ENCODE results near the gene ENG. TPM values are rescaled to one million over a fixed set of nuclear protein-coding genes. Genes with fewer than 3 reads are reported as not detected.
A peak's percentile ranks its signal among the peaks of the same experiment; 100 is the strongest.

The ENG gene
- total RNA-seq, 1 donor, result 60.8 TPM

DNA sequence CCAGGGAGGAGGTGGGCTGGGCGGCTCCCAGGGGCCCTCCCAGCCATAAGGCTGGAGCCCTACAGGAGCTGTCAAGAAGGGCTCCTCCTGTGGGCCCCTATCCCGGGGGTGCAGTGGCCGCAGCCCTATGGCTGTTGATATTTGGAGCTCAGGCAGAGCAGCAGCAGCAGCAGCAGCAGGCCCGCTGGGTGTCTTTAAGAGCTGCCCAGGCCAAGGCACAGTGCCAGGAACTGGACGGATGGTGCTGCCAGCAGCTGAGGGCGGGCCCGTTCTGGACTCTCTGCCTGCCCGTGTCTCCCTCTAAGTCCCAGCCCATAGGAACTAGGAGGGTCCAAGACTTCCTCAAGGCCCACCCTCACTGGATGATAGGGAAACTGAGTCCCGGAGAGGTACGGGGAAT is 19.4 kb upstream of the ENG start:
- no peak for TF ChIP-seq CTCF (IDR thresholded peaks at IDR 0.05; ENCODE audit: extremely low read depth, low read depth, low read length)
- Histone ChIP-seq H3K9me3 (ENCODE audit: low read depth, low read length) (no peaks in the 10 kb centered on the region), H4K20me1 (ENCODE audit: insufficient read depth, low read length) (peaks cover 15% of the 10 kb centered on the region), H3K27me3 (ENCODE audit: insufficient read depth, low read length) (no peaks in the 10 kb centered on the region), H3K36me3 (ENCODE audit: insufficient read depth, low read length) (peaks cover 31% of the 10 kb centered on the region), H2AFZ (ENCODE audit: low read length) (no peak overlapping the region), H3K4me2 (ENCODE audit: insufficient read depth, low read length) (peak overlapping the region; percentile 60), H3K79me2 (ENCODE audit: insufficient read depth, low read length) (peaks cover 34% of the 10 kb centered on the region), H3K27ac (ENCODE audit: low read depth, low read length) (peak overlapping the region; percentile 24), H3K4me3 (ENCODE audit: insufficient read depth, low read length) (peak overlapping the region; percentile 53), H3K4me1 (ENCODE audit: insufficient read depth, low read length) (peaks cover 58% of the 10 kb centered on the region)
- DNase-seq (ENCODE audit: insufficient read length, low spot score, missing footprints), result peak; percentile 98

GRCh38 chr9:127873223-127873691 is 18.8 kb upstream of the ENG start:
- H3K9me3 ChIP-seq (ENCODE audit: low read depth, low read length), result no peaks in the 10 kb centered on the region
- H3K4me3 ChIP-seq (ENCODE audit: insufficient read depth, low read length), result no peak overlapping the region
- peaks cover 37% of the 10 kb centered on the region for H3K36me3 ChIP-seq (ENCODE audit: insufficient read depth, low read length)
- no peak for DNase-seq (ENCODE audit: insufficient read length, low spot score, missing footprints)
- H3K27ac ChIP-seq (ENCODE audit: low read depth, low read length), result peak overlapping the region; percentile 24
- TF ChIP-seq CTCF (IDR thresholded peaks at IDR 0.05; ENCODE audit: extremely low read depth, low read depth, low read length), result no peak
- H2AFZ ChIP-seq (ENCODE audit: low read length), result no peak overlapping the region
- H3K79me2 ChIP-seq (ENCODE audit: insufficient read depth, low read length), result peaks cover 34% of the 10 kb centered on the region
- peak overlapping the region; percentile 60 for H3K4me2 ChIP-seq (ENCODE audit: insufficient read depth, low read length)
- H4K20me1 ChIP-seq (ENCODE audit: insufficient read depth, low read length), result peaks cover 15% of the 10 kb centered on the region
- peaks cover 58% of the 10 kb centered on the region for H3K4me1 ChIP-seq (ENCODE audit: insufficient read depth, low read length)
- H3K27me3 ChIP-seq (ENCODE audit: insufficient read depth, low read length), result no peaks in the 10 kb centered on the region

- H3K4me3 ChIP-seq (ENCODE audit: insufficient read depth, low read length), result no peak overlapping the region
- H4K20me1 ChIP-seq (ENCODE audit: insufficient read depth, low read length), result peaks cover 15% of the 10 kb centered on the region
- H2AFZ ChIP-seq (ENCODE audit: low read length), result no peak overlapping the region
- no peaks in the 10 kb centered on the region for H3K9me3 ChIP-seq (ENCODE audit: low read depth, low read length)
- no peak for TF ChIP-seq CTCF (IDR thresholded peaks at IDR 0.05; ENCODE audit: extremely low read depth, low read depth, low read length)
- peak overlapping the region; percentile 8 for H3K27ac ChIP-seq (ENCODE audit: low read depth, low read length)
- no peak overlapping the region for H3K4me2 ChIP-seq (ENCODE audit: insufficient read depth, low read length)
- peaks cover 43% of the 10 kb centered on the region for H3K36me3 ChIP-seq (ENCODE audit: insufficient read depth, low read length)
- H3K79me2 ChIP-seq (ENCODE audit: insufficient read depth, low read length), result peaks cover 34% of the 10 kb centered on the region
- H3K27me3 ChIP-seq (ENCODE audit: insufficient read depth, low read length), result no peaks in the 10 kb centered on the region
- peak; percentile 76 for DNase-seq (ENCODE audit: insufficient read length, low spot score, missing footprints)
- peaks cover 53% of the 10 kb centered on the region for H3K4me1 ChIP-seq (ENCODE audit: insufficient read depth, low read length)
Observed at GRCh38 chr9:127872369-127873222, 18.1 kb upstream of the ENG start.

DNA sequence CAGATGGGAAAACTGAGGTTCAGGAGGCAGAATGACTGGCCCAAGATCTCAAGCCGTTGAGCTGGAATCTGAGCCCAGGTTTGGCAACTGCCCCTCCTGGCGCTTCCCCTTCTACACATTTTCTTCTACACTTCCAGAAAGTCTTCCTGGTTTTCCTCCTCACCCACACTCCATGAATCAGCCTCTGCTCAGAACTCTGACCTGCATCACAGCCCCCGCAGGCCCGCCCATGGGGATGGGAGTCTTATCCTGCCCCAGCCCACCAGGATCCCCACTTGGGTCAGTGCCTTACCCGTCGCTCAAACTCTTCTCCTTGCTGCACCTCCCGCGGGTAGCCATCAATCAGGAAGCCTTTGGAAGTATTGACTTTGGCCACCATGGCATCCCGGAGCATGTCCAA is 17.1 kb upstream of the ENG start:
- Histone ChIP-seq H3K36me3 (ENCODE audit: insufficient read depth, low read length) (peaks cover 45% of the 10 kb centered on the region), H3K9me3 (ENCODE audit: low read depth, low read length) (no peaks in the 10 kb centered on the region), H3K4me3 (ENCODE audit: insufficient read depth, low read length) (no peak overlapping the region), H3K79me2 (ENCODE audit: insufficient read depth, low read length) (peaks cover 26% of the 10 kb centered on the region), H3K27me3 (ENCODE audit: insufficient read depth, low read length) (no peaks in the 10 kb centered on the region), H2AFZ (ENCODE audit: low read length) (no peak overlapping the region), H4K20me1 (ENCODE audit: insufficient read depth, low read length) (peaks cover 15% of the 10 kb centered on the region), H3K4me1 (ENCODE audit: insufficient read depth, low read length) (peaks cover 46% of the 10 kb centered on the region), H3K27ac (ENCODE audit: low read depth, low read length) (no peak overlapping the region), H3K4me2 (ENCODE audit: insufficient read depth, low read length) (no peak overlapping the region)
- DNase-seq (ENCODE audit: insufficient read length, low spot score, missing footprints), result peak; percentile 87
- TF ChIP-seq CTCF (IDR thresholded peaks at IDR 0.05; ENCODE audit: extremely low read depth, low read depth, low read length), result no peak
